Neural cell (in vitro differentiated cells): ENCODE data around the gene SLC4A8. TPM values are rescaled to one million over a fixed set of nuclear protein-coding genes. Genes with fewer than 3 reads are reported as not detected.

Source experiments
- H2AFZ ChIP-seq: fragments of 200-600, 300-800 bp; sonication (generic), shearing (Covaris generic); 2 replicates; pipeline ENCODE4 v1.6.0; 2014; ENCODE audit warnings: low read depth, mild to moderate bottlenecking, antibody characterized with exemption, low read length, moderate library complexity
- H3F3A ChIP-seq: fragments of 200-600 bp; shearing (Covaris generic); 2 replicates; pipeline ENCODE4 v1.6.1; 2016; ENCODE audit warnings: mild to moderate bottlenecking, moderate library complexity, mixed read lengths, antibody characterized with exemption, low read length; ENCODE audit not compliant: insufficient read depth, poor library complexity, severe bottlenecking
- H3K27ac ChIP-seq: fragments of 200-600, 300-800 bp; sonication (generic), shearing (Covaris generic); 2 replicates; pipeline ENCODE4 v1.5.1; 2014; ENCODE audit warnings: mild to moderate bottlenecking, low read length, moderate library complexity
- H3K27me3 ChIP-seq: fragments of 300-800, 200-600 bp; sonication (generic), shearing (Covaris generic); 2 replicates; pipeline ENCODE4 v1.6.0; 2014; ENCODE audit warnings: mild to moderate bottlenecking, low read depth, low read length, moderate library complexity; ENCODE audit not compliant: insufficient read depth
- H3K36me3 ChIP-seq: fragments of 300-800, 200-600 bp; sonication (generic), shearing (Covaris generic); 2 replicates; pipeline ENCODE4 v1.5.1; 2014; ENCODE audit warnings: mild to moderate bottlenecking, antibody characterized with exemption, low read length, moderate library complexity; ENCODE audit not compliant: insufficient read depth
- H3K4me2 ChIP-seq: fragments of 300-800, 200-600 bp; sonication (generic), shearing (Covaris generic); 2 replicates; pipeline ENCODE4 v1.6.0; 2014; ENCODE audit warnings: mild to moderate bottlenecking, low read length
- H3K4me3 ChIP-seq: fragments of 300-800, 200-600 bp; sonication (generic), shearing (Covaris generic); 2 replicates; pipeline ENCODE4 v1.5.1; 2014; ENCODE audit warnings: mild to moderate bottlenecking, low read length, moderate library complexity
- H3K79me2 ChIP-seq: fragments of 200-600 bp; shearing (Covaris generic); replicated peaks from 2 replicates; pipeline ENCODE4 v1.6.0; 2014; ENCODE audit warnings: mild to moderate bottlenecking, low read length, moderate library complexity; ENCODE audit not compliant: insufficient read depth
- H3K9ac ChIP-seq: fragments of 300-800, 200-600 bp; sonication (generic), shearing (Covaris generic); 2 replicates; pipeline ENCODE4 v1.6.1; 2016; ENCODE audit warnings: mild to moderate bottlenecking, low read length, mixed read lengths
- H3K9me2 ChIP-seq: fragments of 200-600 bp; shearing (Covaris generic); 2 replicates; pipeline ENCODE4 v1.6.1; 2016; ENCODE audit warnings: mild to moderate bottlenecking, low read length, mixed read lengths; ENCODE audit not compliant: insufficient read depth
- H3K9me3 ChIP-seq: fragments of 200-600, 300-800 bp; sonication (generic), shearing (Covaris generic); 2 replicates; pipeline ENCODE4 v1.6.1; 2016; ENCODE audit warnings: mild to moderate bottlenecking, mixed run types, low read length, moderate library complexity, mixed read lengths
- H4K20me1 ChIP-seq: fragments of 200-600 bp; shearing (Covaris generic); 2 replicates; pipeline ENCODE4 v1.6.1; 2016; ENCODE audit warnings: mild to moderate bottlenecking, mixed run types; ENCODE audit not compliant: insufficient read depth
- CTCF ChIP-seq: fragments of 450-650 bp; IDR thresholded peaks from 2 replicates; pipeline ENCODE4 v1.5.1; 2014; ENCODE audit warnings: antibody characterized with exemption, mild to moderate bottlenecking, moderate library complexity; ENCODE audit not compliant: poor library complexity, severe bottlenecking
- EP300 ChIP-seq: fragments of 450-650 bp; conservative IDR thresholded peaks from 2 replicates; pipeline ENCODE4 v1.6.1; 2014; ENCODE audit warnings: antibody characterized with exemption, mild to moderate bottlenecking, moderate library complexity; ENCODE audit not compliant: poor library complexity, severe bottlenecking
- EZH2 ChIP-seq: fragments of 200-600, 300-800 bp; shearing (Covaris generic), sonication (generic); IDR thresholded peaks from 2 replicates; pipeline ENCODE4 v1.6.1; 2014; ENCODE audit warnings: antibody characterized with exemption, low read length, borderline replicate concordance, mild to moderate bottlenecking; ENCODE audit not compliant: insufficient read depth, poor library complexity, severe bottlenecking
- MXI1 ChIP-seq: fragments of 450-650 bp; conservative IDR thresholded peaks from 2 replicates; pipeline ENCODE4 v1.6.1; 2014; ENCODE audit warnings: antibody characterized with exemption, mild to moderate bottlenecking; ENCODE audit not compliant: poor library complexity, severe bottlenecking
- POLR2AphosphoS5 ChIP-seq: IDR thresholded peaks from 2 replicates; pipeline ENCODE4 v1.6.1; 2012
- RAD21 ChIP-seq: fragments of 450-650 bp; conservative IDR thresholded peaks from 2 replicates; pipeline ENCODE4 v1.6.1; 2014; ENCODE audit warnings: antibody characterized with exemption, mild to moderate bottlenecking, moderate library complexity
- REST ChIP-seq: IDR thresholded peaks from 2 replicates; pipeline ENCODE4 v1.6.1; 2012; ENCODE audit warnings: borderline replicate concordance
- SMC3 ChIP-seq: fragments of 450-650 bp; conservative IDR thresholded peaks from 2 replicates; pipeline ENCODE4 v1.6.1; 2014; ENCODE audit warnings: antibody characterized with exemption, mild to moderate bottlenecking, moderate library complexity; ENCODE audit not compliant: poor library complexity
- TAF1 ChIP-seq: IDR thresholded peaks from 2 replicates; pipeline ENCODE4 v1.6.1; 2012; ENCODE audit warnings: low read depth
- polyA plus RNA-seq: library from polyadenylated mRNA; depleted of rRNA; stranded (reverse); fragments of >200 nt; gene quantifications from 2 replicates; pipeline ENCODE4 v1.2.3, GENCODE V29; 2014

Gene SLC4A8
- polyA plus RNA-seq, 1 donor from 2014 or later = 37.8 TPM

GRCh38 chr12:51493281-51493680 is 68.7 kb downstream of the SLC4A8 start:
- no peaks in the 10 kb centered on the region for H4K20me1 ChIP-seq
- peaks cover 16% of the 10 kb centered on the region for H3K36me3 ChIP-seq
- no peaks in the 10 kb centered on the region for H3K9me3 ChIP-seq
- H3K79me2 ChIP-seq = no peaks in the 10 kb centered on the region
- H3K4me2 ChIP-seq = no peak overlapping the region
- H2AFZ ChIP-seq = no peak overlapping the region
- no peak for TF ChIP-seq CTCF
- no peak for TF ChIP-seq MXI1
- no peak for TF ChIP-seq REST
- TF ChIP-seq TAF1 = no peak
- TF ChIP-seq RAD21 = no peak
- TF ChIP-seq POLR2AphosphoS5 = no peak
- no peak for TF ChIP-seq SMC3
- no peak for TF ChIP-seq EP300
- TF ChIP-seq EZH2 = no peak
- no peaks in the 10 kb centered on the region for H3K9me2 ChIP-seq
- no peak overlapping the region for H3K4me3 ChIP-seq
- no peaks in the 10 kb centered on the region for H3K27me3 ChIP-seq
- no peaks in the 10 kb centered on the region for H3F3A ChIP-seq
- no peak overlapping the region for H3K27ac ChIP-seq
- H3K9ac ChIP-seq = no peak overlapping the region

GRCh38 chr12:51496895-51497294 is 72.3 kb downstream of the SLC4A8 start:
- Histone ChIP-seq H3K4me3 (no peak overlapping the region), H3K27ac (no peak overlapping the region), H3K79me2 (no peaks in the 10 kb centered on the region), H4K20me1 (no peaks in the 10 kb centered on the region), H3K9ac (no peak overlapping the region), H3K9me2 (no peaks in the 10 kb centered on the region), H3F3A (no peaks in the 10 kb centered on the region), H3K9me3 (no peaks in the 10 kb centered on the region), H3K4me2 (no peak overlapping the region), H2AFZ (no peak overlapping the region), H3K36me3 (peaks cover 7% of the 10 kb centered on the region), H3K27me3 (no peaks in the 10 kb centered on the region)
- TF ChIP-seq EZH2 (no peak), REST (no peak), RAD21 (no peak), EP300 (no peak), CTCF (no peak), SMC3 (no peak), MXI1 (no peak), POLR2AphosphoS5 (no peak), TAF1 (no peak)
